Neural progenitor cell (in vitro differentiated cells): Measurements from ENCODE around the gene PTTG1IP. TPM values are rescaled to one million over a fixed set of nuclear protein-coding genes. Genes with fewer than 3 reads are reported as not detected.

Experiments used
- DNase-seq: peaks from one replicate; pipeline ENCODE4 v3.0.0-alpha.2; 2016; ENCODE audit warnings: low spot score
- H2AFZ ChIP-seq: fragments of 200-600 bp; sonication (generic); replicated peaks from 2 replicates; pipeline ENCODE4 v1.6.1; 2016; ENCODE audit warnings: antibody characterized with exemption
- H3F3A ChIP-seq: fragments of 200-600 bp; sonication (generic); 2 replicates; pipeline ENCODE4 v1.6.1; 2016; ENCODE audit warnings: antibody characterized with exemption, low read depth
- H3K27ac ChIP-seq: fragments of 200-600 bp; sonication (generic); 2 replicates; pipeline ENCODE4 v1.5.1; 2016; ENCODE audit warnings: mild to moderate bottlenecking
- H3K27me3 ChIP-seq: fragments of 200-600 bp; sonication (generic); 2 replicates; pipeline ENCODE4 v1.6.1; 2016; ENCODE audit warnings: mild to moderate bottlenecking, moderate library complexity
- H3K36me3 ChIP-seq: fragments of 200-600 bp; sonication (generic); 2 replicates; pipeline ENCODE4 v1.5.1; 2016
- H3K4me1 ChIP-seq: fragments of 200-600 bp; sonication (generic); 2 replicates; pipeline ENCODE4 v1.6.1; 2016; ENCODE audit warnings: mixed run types
- H3K4me2 ChIP-seq: fragments of 200-600 bp; sonication (generic); 2 replicates; pipeline ENCODE4 v1.6.1; 2016
- H3K4me3 ChIP-seq: fragments of 200-600 bp; sonication (generic); 2 replicates; pipeline ENCODE4 v1.5.1; 2016
- H3K79me2 ChIP-seq: fragments of 200-600 bp; sonication (generic); 2 replicates; pipeline ENCODE4 v1.6.1; 2016; ENCODE audit warnings: low read depth
- H3K9ac ChIP-seq: fragments of 200-600 bp; sonication (generic); 2 replicates; pipeline ENCODE4 v1.6.1; 2016
- H3K9me3 ChIP-seq: fragments of 200-600 bp; sonication (generic); 2 replicates; pipeline ENCODE4 v1.5.1; 2016; ENCODE audit warnings: low read depth
- H4K20me1 ChIP-seq: fragments of 200-600 bp; sonication (generic); 2 replicates; pipeline ENCODE4 v1.6.1; 2016; ENCODE audit warnings: low read depth
- H3K27ac Mint-ChIP-seq: 3 replicates; pipeline ENCODE4 v1.8.0; 2021; ENCODE audit warnings: mixed read lengths
- H3K27me3 Mint-ChIP-seq: 2 replicates; pipeline ENCODE4 v1.8.0; 2022; ENCODE audit warnings: low read depth, mild to moderate bottlenecking, inconsistent platforms, moderate library complexity, mixed read lengths; ENCODE audit not compliant: insufficient read depth
- H3K36me3 Mint-ChIP-seq: 3 replicates; pipeline ENCODE4 v1.8.0; 2021; ENCODE audit warnings: mixed read lengths
- H3K4me1 Mint-ChIP-seq: 3 replicates; pipeline ENCODE4 v1.8.0; 2021; ENCODE audit warnings: mixed read lengths
- H3K4me3 Mint-ChIP-seq: 3 replicates; pipeline ENCODE4 v1.8.0; 2021; ENCODE audit warnings: mild to moderate bottlenecking, moderate library complexity, mixed read lengths
- H3K9me3 Mint-ChIP-seq: 3 replicates; pipeline ENCODE4 v1.8.0; 2020; ENCODE audit warnings: mixed read lengths
- EZH2 ChIP-seq: fragments of 200-600 bp; sonication (generic); IDR thresholded peaks from 2 replicates; pipeline ENCODE4 v1.6.1; 2017; ENCODE audit warnings: antibody characterized with exemption, mild to moderate bottlenecking, moderate library complexity
- EZH2phosphoT487 ChIP-seq: fragments of 200-600 bp; sonication (generic); IDR thresholded peaks from 2 replicates; pipeline ENCODE4 v1.6.1; 2017; ENCODE audit warnings: antibody characterized with exemption
- total RNA-seq: library from RNA; depleted of rRNA; stranded (reverse); fragments of >200 nt; gene quantifications from 2 replicates; pipeline ENCODE4 v1.2.3, GENCODE V29; 2015; ENCODE audit warnings: low replicate concordance
- TF ChIP-seq, protein P1 (sequence below): fragments of 200-600 bp; sonication (generic); IDR thresholded peaks from 2 replicates; pipeline ENCODE4 v1.5.1; 2017; ENCODE audit warnings: antibody characterized with exemption, mild to moderate bottlenecking

Gene PTTG1IP
- total RNA-seq, 1 donor from 2014 or later = 162 TPM

DNA sequence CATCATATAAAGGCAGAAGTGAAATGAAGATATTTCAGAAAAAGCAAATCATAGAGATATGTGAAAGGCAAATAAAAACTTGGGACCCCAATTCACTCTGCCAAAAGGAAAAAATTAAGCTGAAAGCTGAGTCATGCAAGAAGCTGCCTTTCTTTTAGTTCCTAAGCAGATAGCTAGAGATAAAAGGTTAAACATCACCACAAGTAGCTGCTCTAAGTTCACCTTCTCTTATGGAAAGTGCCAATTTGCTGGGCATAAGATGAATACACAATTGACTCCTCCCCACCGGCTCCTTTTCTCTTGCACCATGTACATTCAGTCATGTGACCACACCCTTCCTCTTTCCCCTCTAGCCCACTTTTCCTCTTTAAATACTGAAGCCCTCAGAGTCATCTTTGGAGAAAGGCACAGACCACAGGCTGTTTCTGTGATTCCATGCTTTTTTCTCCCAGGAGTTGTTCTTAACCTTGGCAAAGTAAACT is 50.3 kb downstream of the PTTG1IP start:
- Histone ChIP-seq H2AFZ (no peak overlapping the region), H3K4me1 (no peaks in the 10 kb centered on the region), H3K79me2 (no peaks in the 10 kb centered on the region), H3K27ac (no peak overlapping the region), H3K9ac (no peak overlapping the region), H3F3A (no peaks in the 10 kb centered on the region), H3K9me3 (peaks cover 10% of the 10 kb centered on the region), H3K4me2 (no peak overlapping the region), H3K4me3 (no peak overlapping the region), H3K27me3 (no peaks in the 10 kb centered on the region), H3K36me3 (no peaks in the 10 kb centered on the region), H4K20me1 (no peaks in the 10 kb centered on the region)
- DNase-seq = no peak
- Mint-ChIP-seq H3K27ac (no peak overlapping the region), H3K36me3 (peaks cover 2% of the 10 kb centered on the region), H3K4me1 (no peaks in the 10 kb centered on the region), H3K9me3 (peaks cover 45% of the 10 kb centered on the region), H3K27me3 (peaks cover 2% of the 10 kb centered on the region), H3K4me3 (no peak overlapping the region)
- TF ChIP-seq, protein P1, sequence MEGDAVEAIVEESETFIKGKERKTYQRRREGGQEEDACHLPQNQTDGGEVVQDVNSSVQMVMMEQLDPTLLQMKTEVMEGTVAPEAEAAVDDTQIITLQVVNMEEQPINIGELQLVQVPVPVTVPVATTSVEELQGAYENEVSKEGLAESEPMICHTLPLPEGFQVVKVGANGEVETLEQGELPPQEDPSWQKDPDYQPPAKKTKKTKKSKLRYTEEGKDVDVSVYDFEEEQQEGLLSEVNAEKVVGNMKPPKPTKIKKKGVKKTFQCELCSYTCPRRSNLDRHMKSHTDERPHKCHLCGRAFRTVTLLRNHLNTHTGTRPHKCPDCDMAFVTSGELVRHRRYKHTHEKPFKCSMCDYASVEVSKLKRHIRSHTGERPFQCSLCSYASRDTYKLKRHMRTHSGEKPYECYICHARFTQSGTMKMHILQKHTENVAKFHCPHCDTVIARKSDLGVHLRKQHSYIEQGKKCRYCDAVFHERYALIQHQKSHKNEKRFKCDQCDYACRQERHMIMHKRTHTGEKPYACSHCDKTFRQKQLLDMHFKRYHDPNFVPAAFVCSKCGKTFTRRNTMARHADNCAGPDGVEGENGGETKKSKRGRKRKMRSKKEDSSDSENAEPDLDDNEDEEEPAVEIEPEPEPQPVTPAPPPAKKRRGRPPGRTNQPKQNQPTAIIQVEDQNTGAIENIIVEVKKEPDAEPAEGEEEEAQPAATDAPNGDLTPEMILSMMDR = no peak
- TF ChIP-seq EZH2 (no peak), EZH2phosphoT487 (no peak)

DNA sequence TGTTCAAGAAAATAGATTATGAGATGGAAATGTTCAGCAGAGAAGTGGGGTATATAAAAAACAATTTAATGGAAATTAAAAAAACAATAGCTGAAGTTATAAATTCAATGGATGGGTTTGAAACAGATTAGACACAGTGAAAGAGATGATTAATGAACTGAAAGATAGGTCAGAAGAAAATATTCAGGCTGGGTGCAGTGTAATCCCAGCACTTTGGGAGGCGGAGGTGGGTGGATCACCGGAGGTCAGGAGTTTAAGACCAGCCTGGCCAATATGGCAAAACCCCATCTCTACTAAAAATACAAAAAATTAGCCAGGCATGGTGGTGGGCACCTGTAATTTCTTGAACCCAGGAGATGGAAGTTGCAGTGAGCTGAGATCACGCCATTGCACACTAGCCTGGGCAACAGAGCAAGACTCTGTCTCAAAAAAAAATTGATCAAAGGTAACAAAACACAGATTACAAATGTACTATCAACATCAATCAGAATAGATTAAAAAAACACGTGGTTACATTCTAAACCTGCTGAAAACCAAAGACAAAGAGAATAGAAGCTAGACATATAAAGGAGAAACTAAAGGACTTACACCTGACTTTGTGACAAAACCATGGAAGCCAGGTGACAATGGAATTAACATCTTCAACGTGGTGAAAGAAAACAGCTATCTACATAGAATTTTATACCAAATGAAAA is 50.9 kb downstream of the PTTG1IP start:
- no peak overlapping the region for H2AFZ ChIP-seq
- Mint-ChIP-seq H3K9me3 (peaks cover 40% of the 10 kb centered on the region), H3K27ac (no peak overlapping the region), H3K36me3 (peaks cover 2% of the 10 kb centered on the region), H3K4me3 (no peak overlapping the region), H3K27me3 (peaks cover 2% of the 10 kb centered on the region), H3K4me1 (no peaks in the 10 kb centered on the region)
- no peak overlapping the region for H3K9ac ChIP-seq
- H3K27ac ChIP-seq = no peak overlapping the region
- H3K4me3 ChIP-seq = no peak overlapping the region
- no peaks in the 10 kb centered on the region for H4K20me1 ChIP-seq
- H3K27me3 ChIP-seq = no peaks in the 10 kb centered on the region
- no peaks in the 10 kb centered on the region for H3F3A ChIP-seq
- H3K9me3 ChIP-seq = peaks cover 10% of the 10 kb centered on the region
- no peaks in the 10 kb centered on the region for H3K79me2 ChIP-seq
- no peak overlapping the region for H3K4me2 ChIP-seq
- no peak for TF ChIP-seq EZH2phosphoT487
- TF ChIP-seq, protein P1 = no peak
- TF ChIP-seq EZH2 = no peak
- no peaks in the 10 kb centered on the region for H3K36me3 ChIP-seq
- no peak for DNase-seq
- no peaks in the 10 kb centered on the region for H3K4me1 ChIP-seq

DNA sequence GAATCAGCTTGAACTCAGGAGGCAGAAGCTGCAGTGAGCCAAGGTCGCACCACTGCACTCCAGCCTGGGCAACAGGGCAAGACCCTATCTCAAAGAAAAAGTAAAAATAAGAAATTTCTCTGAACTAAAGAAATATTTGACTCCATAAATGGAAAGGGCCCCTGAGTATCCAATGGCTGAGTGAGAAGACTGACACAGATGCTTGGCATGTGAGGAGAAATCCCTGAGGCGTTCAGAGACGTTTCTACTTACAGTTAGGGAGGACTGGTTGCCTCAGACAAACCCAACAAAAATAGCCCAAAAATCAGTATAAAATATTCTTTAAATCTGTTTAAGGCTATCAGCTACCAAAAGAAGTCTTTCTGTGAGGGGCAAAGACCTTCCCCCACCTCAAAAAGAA is 52.6 kb downstream of the PTTG1IP start:
- Histone ChIP-seq H3F3A (peaks cover 5% of the 10 kb centered on the region), H3K9ac (no peak overlapping the region), H3K4me2 (no peak overlapping the region), H3K27ac (no peak overlapping the region), H3K4me1 (no peaks in the 10 kb centered on the region), H3K79me2 (peaks cover 16% of the 10 kb centered on the region), H2AFZ (no peak overlapping the region), H3K27me3 (no peaks in the 10 kb centered on the region), H4K20me1 (peaks cover 13% of the 10 kb centered on the region), H3K9me3 (peaks cover 10% of the 10 kb centered on the region), H3K36me3 (no peaks in the 10 kb centered on the region), H3K4me3 (no peak overlapping the region)
- Mint-ChIP-seq H3K36me3 (peaks cover 5% of the 10 kb centered on the region), H3K4me3 (no peak overlapping the region), H3K9me3 (peaks cover 34% of the 10 kb centered on the region), H3K4me1 (peaks cover 5% of the 10 kb centered on the region), H3K27ac (no peak overlapping the region), H3K27me3 (peaks cover 5% of the 10 kb centered on the region)
- DNase-seq = no peak
- TF ChIP-seq EZH2 (no peak), EZH2phosphoT487 (no peak)
- TF ChIP-seq, protein P1 = no peak
